AG08396 (cell line): ENCODE measurements around the gene CAPN13.

ENCODE experiments used
- DNase-seq: peaks from one replicate; pipeline ENCODE4 v3.0.0; 2012; ENCODE audit warnings: low spot score, mixed read lengths

CAPN13 gene

GRCh38 chr2:30786923-30787685 is 20.1 kb downstream of the CAPN13 start:
- no peak for DNase-seq

- DNase-seq: no peak
Measured at GRCh38 chr2:30784682-30785081, 22.6 kb downstream of the CAPN13 start.

- DNase-seq: no peak
Measured at GRCh38 chr2:30781961-30782533, 25.2 kb downstream of the CAPN13 start.

- no peak for DNase-seq
Measured at GRCh38 chr2:30781451-30781850, 25.8 kb downstream of the CAPN13 start.

GRCh38 chr2:30780776-30781330 is 26.4 kb downstream of the CAPN13 start:
- no peak for DNase-seq

GRCh38 chr2:30778611-30779010 is 28.6 kb downstream of the CAPN13 start:
- DNase-seq: no peak

GRCh38 chr2:30777661-30778505 is 29.4 kb downstream of the CAPN13 start:
- no peak for DNase-seq

GRCh38 chr2:30776831-30777635 is 30.2 kb downstream of the CAPN13 start:
- DNase-seq: no peak

- no peak for DNase-seq
Measured at GRCh38 chr2:30775833-30776232, 31.4 kb downstream of the CAPN13 start.

- DNase-seq: no peak
Measured at GRCh38 chr2:30772021-30772705, 35.1 kb downstream of the CAPN13 start.

GRCh38 chr2:30770816-30771576 is 36.2 kb downstream of the CAPN13 start:
- DNase-seq: no peak

- DNase-seq: no peak
Measured at GRCh38 chr2:30769891-30770462, 37.3 kb downstream of the CAPN13 start.

- DNase-seq: no peak
Measured at GRCh38 chr2:30769481-30769780, 37.8 kb downstream of the CAPN13 start.

GRCh38 chr2:30768708-30769480 is 38.4 kb downstream of the CAPN13 start:
- no peak for DNase-seq

GRCh38 chr2:30768036-30768686 is 39.1 kb downstream of the CAPN13 start:
- DNase-seq: no peak

GRCh38 chr2:30766666-30767065 is 40.6 kb downstream of the CAPN13 start:
- DNase-seq: no peak

GRCh38 chr2:30765876-30766470 is 41.3 kb downstream of the CAPN13 start:
- DNase-seq: no peak

GRCh38 chr2:30765191-30765590 is 42.1 kb downstream of the CAPN13 start:
- DNase-seq: no peak
